GM21367 (cell line): ENCODE data around the gene S1PR4.
"Not testable (repeated sequence)": the region's sequence is repeated elsewhere in the genome, so short reads cannot be mapped to it uniquely, and the experiment has no call there.

Experiments used
- ATAC-seq: cut with Tn5 transposase; IDR thresholded peaks from one replicate; pipeline ENCODE4 v1.9.1; 2021; ENCODE audit not compliant: unreplicated experiment

Gene S1PR4

DNA sequence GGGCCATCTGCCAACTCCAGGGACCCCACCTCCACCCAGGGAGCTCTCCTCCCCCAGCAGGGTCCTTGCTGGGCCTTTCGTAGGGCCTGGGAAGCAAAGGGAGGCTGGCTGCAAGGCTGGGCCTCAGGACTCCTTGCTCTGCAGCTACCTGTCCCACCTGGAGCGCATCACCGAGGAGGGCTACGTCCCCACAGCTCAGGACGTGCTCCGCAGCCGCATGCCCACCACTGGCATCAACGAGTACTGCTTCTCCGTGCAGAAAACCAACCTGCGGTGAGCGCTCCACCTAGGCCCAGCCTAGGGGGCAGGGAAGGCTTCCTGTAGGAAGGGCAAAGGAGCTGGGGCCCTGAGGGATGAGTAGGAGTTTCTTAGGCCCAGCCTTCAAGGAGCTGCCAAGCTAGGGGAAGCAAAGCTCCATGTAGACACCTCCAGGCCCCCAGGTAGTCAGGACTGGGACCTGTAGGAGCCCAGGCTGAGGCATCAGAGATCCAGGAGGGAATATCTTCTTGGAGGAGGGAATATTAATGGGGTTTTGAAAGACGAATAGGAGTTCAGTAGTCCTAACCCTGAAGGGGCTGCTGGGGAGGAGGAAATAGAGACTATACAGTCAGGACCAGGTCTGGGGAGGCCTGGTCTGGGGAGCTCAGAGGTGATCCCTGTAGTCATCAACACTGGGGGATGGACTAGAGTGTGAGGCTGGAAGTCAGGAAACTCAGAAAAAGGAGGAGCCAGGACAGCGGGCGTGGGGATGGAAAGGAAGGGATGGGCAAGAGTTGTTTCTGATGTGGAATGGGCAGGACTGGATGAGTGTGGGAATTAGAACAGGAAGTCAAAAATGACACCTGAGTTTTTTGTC is 26.8 kb upstream of the S1PR4 start:
- ATAC-seq, result no peak

- ATAC-seq, result no peak
Observed at GRCh38 chr19:3152419-3152780, 26.2 kb upstream of the S1PR4 start.

DNA sequence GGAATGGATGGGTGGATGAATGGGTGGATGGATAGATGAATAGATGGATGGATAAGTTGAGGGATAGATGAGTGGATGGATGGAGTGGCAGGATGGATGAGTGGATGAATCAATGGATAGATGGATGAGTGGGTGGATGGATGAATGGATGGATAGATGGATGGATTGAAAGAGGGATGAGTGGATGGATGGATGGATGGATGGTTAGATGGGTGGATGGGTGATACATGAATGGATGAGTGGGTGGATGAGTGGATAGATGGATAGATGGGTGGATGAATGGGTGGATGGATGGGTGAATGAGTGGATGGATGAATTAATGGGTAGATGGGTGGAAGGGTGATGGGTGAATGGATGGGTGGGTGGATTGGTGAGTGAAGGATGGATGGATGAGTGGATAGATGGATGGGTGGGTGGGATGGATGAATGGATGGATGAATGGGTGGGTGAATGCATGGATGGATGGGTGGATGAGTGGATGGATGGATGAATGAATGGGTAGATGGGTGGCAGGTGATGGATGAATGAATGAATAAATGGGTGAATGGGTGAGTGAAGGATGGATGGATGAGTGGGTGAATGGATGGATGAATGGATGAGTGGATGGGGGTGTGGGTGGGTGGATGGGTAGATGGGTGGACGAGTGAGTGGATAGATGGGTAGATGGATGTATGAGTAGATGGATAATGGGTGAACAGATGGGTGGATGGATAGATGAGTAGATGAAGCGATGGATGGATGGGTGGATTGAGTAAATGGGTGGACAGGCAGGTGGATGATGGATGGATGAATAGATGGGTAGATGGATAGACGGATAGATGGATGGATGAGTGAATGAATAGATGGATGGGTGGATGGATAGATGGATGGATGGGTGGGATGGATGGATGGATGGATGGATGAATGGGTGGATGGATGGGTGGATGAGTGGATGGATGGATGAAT is 25.0 kb upstream of the S1PR4 start:
- no peak for ATAC-seq

DNA sequence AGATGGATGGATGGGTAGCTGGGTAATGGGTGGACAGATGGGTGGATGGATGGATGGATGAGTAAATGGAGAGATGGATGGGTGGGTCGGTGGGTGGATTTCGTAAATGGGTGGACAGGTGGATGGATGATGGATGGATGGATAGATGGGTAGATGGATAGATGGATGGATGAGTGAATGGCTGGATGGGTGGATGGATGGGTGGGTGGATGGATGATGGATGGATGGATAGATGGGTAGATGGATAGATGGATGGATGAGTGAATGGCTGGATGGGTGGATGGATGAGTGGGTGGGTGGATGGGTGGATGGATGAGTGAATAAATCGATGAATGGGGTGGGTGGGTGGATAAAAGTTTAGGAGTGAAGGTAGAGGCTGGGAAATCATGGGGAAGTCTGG is 24.1 kb upstream of the S1PR4 start:
- ATAC-seq, result not testable (repeated sequence)

DNA sequence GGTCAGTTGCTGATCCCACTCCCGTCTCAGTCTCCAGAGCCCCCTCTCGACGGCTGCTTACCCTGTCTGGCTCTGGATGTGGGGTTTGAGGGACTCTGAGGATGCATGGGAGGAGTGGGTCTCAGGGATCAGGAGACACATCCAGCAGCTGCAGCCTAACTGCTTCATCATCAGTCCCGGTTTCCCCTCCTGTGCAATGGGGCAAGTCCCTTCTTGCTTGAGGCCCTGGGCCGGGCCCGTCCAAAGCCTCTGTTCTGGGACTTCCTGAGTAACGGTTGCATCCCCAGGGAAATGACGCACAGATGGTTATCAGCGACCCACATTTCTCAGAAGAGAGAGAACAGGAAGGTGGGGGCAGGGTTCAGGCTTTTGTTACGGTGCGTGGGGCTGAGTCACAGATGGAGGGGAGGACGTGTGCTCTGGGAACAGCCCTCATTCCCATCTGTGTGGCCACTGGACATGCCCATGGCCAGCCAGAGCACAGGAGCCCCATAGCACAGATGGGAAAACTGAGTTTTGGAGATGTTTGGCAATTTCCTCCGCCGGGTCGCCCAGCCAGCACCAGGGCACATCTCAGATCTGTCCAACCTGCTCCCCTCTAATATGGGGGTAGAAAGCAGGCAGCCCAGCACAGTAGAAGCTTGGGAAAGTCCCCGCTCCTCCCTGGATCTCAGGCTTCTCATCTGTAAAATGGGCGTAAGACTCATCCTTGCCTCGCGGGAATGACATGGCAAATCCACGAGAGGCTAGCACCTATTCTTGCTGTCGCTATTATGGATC is 23.4 kb upstream of the S1PR4 start:
- no peak for ATAC-seq

DNA sequence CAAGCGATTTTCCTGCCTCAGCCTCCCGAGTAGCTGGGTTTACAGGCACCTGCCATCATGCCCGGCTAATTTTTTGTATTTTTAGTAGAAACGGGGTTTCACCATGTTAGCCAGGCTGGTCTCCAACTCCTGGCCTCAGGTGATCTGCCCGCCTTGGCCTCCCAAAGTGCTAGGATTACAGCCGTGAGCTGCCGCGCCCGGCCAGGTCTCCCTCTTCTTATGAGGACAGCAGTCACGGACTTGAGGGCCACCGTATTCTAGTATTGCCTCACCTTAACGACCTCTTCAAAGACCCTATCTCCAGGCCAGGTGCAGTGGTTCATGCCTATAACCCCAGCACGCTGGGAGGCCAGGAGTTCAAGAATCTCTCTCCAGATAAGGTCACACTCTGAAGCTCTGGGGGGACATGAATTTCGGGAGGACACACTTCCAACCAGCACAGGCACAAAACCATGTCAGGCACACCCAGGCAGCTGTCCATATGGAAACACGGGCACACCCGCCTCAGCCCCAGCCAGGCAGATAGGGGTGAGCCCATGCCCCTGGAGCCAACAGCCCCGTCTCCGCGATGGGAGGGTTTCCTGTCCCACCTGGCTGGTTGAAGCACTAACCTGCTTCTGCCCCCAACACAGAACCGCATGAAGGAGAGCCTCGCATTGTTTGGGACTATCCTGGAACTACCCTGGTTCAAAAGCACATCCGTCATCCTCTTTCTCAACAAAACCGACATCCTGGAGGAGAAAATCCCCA is 21.3 kb upstream of the S1PR4 start:
- no peak for ATAC-seq

DNA sequence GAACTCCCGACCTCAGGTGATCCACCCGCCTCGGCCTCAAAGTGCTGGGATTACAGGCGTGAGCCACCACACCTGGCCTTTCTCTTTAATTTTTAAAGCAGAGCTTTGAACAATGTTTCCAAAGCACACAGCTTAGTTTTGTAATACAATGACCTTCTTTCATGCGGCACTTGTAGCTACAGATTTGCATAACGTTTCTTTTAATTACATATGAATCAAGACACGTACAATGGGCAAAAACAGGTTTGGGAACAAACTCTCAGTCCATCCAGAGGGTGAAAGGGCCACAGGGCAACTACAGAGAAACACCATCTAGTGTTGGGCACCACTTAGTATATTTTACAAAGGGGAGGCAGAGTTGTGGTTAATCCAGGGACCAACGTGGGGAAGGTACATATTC is 19.0 kb upstream of the S1PR4 start:
- no peak for ATAC-seq

DNA sequence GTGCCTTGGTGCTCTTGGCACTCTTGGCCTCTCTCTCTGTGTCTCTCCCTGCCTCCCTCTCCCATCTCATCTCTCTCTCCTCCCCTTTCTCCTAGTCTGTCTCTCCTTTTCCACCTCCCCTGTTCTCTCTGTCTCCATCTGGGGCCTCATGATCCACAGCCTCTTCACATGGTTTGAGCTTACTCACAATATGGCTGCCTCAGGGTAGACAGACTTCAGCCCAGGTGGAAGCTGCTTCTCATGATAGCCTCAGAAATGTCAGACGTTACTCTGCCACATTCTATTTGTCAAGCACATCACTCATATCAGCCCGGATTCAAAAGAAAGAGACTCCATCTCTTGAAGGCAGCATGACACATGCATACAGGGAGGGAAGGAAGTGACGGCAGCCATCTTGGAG is 18.4 kb upstream of the S1PR4 start:
- no peak for ATAC-seq

GRCh38 chr19:3161453-3161852 is 17.1 kb upstream of the S1PR4 start:
- ATAC-seq, result no peak

- no peak for ATAC-seq
Observed at GRCh38 chr19:3162418-3163229, 15.9 kb upstream of the S1PR4 start.

- ATAC-seq, result no peak
Observed at GRCh38 chr19:3163230-3163886, 15.2 kb upstream of the S1PR4 start.

- no peak for ATAC-seq
Observed at GRCh38 chr19:3163943-3164342, 14.6 kb upstream of the S1PR4 start.

DNA sequence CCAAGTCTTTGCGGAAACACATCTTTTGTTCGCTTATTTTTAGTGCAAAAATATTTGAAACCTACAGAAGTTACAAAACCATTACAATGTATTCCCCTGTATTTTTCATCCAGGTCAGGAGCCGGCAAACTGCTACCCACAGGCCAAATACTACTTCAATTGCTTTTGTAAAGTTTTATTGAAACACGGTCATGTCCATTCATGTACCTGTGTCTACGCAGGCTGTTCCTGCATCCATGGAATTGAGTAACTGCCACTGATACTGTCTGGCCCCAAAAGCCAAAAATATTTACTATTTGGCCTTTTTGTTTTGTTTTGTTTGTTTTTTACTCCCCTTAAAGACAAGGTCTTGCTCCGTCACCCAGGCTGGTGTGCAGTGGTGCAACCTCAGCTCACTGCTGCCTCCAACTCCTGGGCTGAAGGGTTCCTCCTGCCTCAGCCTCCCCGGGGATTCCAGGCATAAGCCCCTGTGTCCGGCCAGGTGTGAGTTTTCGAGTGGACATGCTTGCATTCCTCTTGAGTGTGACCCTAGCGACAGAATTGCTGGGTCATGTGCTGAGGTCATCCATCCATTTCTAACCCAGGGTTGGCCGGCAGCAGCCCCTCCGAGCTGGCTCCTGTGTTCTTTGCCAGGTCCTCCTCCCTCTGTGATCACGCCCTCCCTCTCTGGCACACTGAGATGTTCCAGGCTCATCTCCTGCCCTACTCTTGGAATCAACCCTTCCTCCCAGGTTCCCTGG is 10.9 kb upstream of the S1PR4 start:
- ATAC-seq, result no peak

- ATAC-seq, result no peak
Observed at GRCh38 chr19:3171894-3172672, 6.5 kb upstream of the S1PR4 start.

GRCh38 chr19:3172673-3173000 is 5.9 kb upstream of the S1PR4 start:
- not testable (repeated sequence) for ATAC-seq

DNA sequence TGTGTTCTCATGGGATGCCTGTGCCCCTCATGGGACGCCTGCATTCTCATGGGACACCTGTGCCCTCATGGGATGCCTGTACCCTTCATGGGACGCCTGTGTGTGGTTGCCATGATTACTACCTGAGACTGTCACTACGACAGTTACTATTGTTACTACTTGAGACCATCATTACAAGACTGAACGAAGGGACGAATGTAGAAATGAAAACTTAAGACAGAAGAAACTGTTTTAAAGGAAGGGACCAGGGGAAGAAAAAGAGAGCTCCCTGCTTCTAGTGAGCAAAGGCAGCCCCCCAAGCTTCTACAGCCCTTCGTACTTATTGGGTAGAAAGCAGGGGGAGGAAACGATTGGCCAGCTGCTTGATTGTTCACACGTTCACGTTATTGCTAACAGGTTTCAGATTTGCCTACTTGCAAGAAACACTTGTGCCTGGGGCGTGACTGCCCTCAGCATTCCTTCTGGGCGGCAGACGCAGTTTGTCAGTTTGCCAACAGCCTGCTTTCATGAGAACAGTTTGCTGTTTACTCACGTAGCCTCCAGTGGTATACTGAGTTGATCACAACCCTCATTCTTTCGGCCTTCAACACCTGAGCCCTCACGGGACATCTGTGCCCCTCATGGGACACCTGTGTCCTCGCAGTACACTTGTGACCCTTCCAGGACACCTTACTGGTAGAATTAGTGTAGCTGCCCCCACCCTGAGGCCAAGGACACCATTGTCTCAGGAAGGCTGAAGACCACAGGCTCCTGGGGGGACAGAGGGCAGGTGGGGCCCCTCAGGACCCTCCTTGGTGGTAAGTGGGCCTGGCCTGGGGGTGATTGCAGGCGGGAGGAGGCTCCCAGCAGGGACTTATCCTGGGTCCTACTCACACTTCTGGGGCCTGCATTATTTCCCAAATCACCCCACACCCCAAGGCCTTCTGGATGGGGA is 2.5 kb upstream of the S1PR4 start:
- no peak for ATAC-seq
